Trophoblast cell (in vitro differentiated cells and primary cell): Measurements from ENCODE around the gene TMEM201.

ENCODE experiments used
- DNase-seq, 2 donors: peaks; one replicate each; pipeline ENCODE4 v3.0.0-alpha.2; 2016
- H2AFZ ChIP-seq: 2 replicates; pipeline ENCODE4 v1.6.1; 2013; ENCODE audit warnings: low read length, moderate library complexity, mild to moderate bottlenecking; ENCODE audit not compliant: insufficient read depth, poor library complexity
- H2AK5ac ChIP-seq: 2 replicates; pipeline ENCODE4 v1.6.1; 2013; ENCODE audit warnings: mild to moderate bottlenecking, low read length
- H2BK120ac ChIP-seq: 2 replicates; pipeline ENCODE4 v1.6.1; 2013; ENCODE audit warnings: low read length, mild to moderate bottlenecking, moderate library complexity; ENCODE audit not compliant: insufficient read depth, poor library complexity
- H2BK12ac ChIP-seq: 2 replicates; pipeline ENCODE4 v1.6.1; 2013; ENCODE audit warnings: mild to moderate bottlenecking, low read length, moderate library complexity
- H2BK5ac ChIP-seq: 2 replicates; pipeline ENCODE4 v1.6.1; 2013; ENCODE audit warnings: low read length, low read depth, moderate library complexity, mild to moderate bottlenecking; ENCODE audit not compliant: poor library complexity
- H3K14ac ChIP-seq: 2 replicates; pipeline ENCODE4 v1.6.1; 2013; ENCODE audit warnings: mild to moderate bottlenecking, low read length
- H3K18ac ChIP-seq: 2 replicates; pipeline ENCODE4 v1.6.1; 2013; ENCODE audit warnings: mild to moderate bottlenecking, low read length
- H3K23ac ChIP-seq: 2 replicates; pipeline ENCODE4 v1.6.1; 2013; ENCODE audit warnings: low read length
- H3K27ac ChIP-seq: 2 replicates; pipeline ENCODE4 v1.5.1; 2013; ENCODE audit warnings: low read depth, mild to moderate bottlenecking, inconsistent platforms, low read length, moderate library complexity
- H3K27me3 ChIP-seq: 2 replicates; pipeline ENCODE4 v1.6.1; 2013; ENCODE audit warnings: inconsistent platforms, mild to moderate bottlenecking, low read length, moderate library complexity; ENCODE audit not compliant: insufficient read depth
- H3K36me3 ChIP-seq, 2 experiments: 1 replicate in 1 of 2; 2 replicates in 1 of 2; pipeline ENCODE4 v1.6.1; 2013; ENCODE audit warnings: low read length in 2 of 2, mild to moderate bottlenecking in 2 of 2, moderate library complexity in 1 of 2; ENCODE audit not compliant: insufficient read depth in 2 of 2, control insufficient read depth in 1 of 2
- H3K4ac ChIP-seq: 2 replicates; pipeline ENCODE4 v1.6.1; 2013; ENCODE audit warnings: low read depth, mild to moderate bottlenecking, low read length, moderate library complexity
- H3K4me1 ChIP-seq, 2 experiments: 1 replicate in 1 of 2; 2 replicates in 1 of 2; pipeline ENCODE4 v1.6.1; 2013; ENCODE audit warnings: low read length in 2 of 2, mild to moderate bottlenecking in 2 of 2, moderate library complexity in 1 of 2; ENCODE audit not compliant: insufficient read depth in 2 of 2, control insufficient read depth in 1 of 2
- H3K4me2 ChIP-seq: 2 replicates; pipeline ENCODE4 v1.6.1; 2013; ENCODE audit warnings: inconsistent platforms, mild to moderate bottlenecking, low read length, moderate library complexity
- H3K4me3 ChIP-seq: 2 replicates; pipeline ENCODE4 v1.5.1; 2013; ENCODE audit warnings: mild to moderate bottlenecking, low read depth, low read length, inconsistent platforms
- H3K79me1 ChIP-seq: one replicate; pipeline ENCODE4 v1.6.1; 2013; ENCODE audit warnings: low read length
- H3K79me2 ChIP-seq: 2 replicates; pipeline ENCODE4 v1.6.1; 2013; ENCODE audit warnings: low read length, mild to moderate bottlenecking; ENCODE audit not compliant: control insufficient read depth, insufficient read depth, poor library complexity
- H3K9ac ChIP-seq: 2 replicates; pipeline ENCODE4 v1.6.1; 2013; ENCODE audit warnings: mild to moderate bottlenecking, low read length
- H3K9me3 ChIP-seq: 2 replicates; pipeline ENCODE4 v1.6.1; 2013; ENCODE audit warnings: low read depth, mild to moderate bottlenecking, control low read depth, inconsistent platforms, low read length; ENCODE audit not compliant: insufficient read depth
- H4K12ac ChIP-seq: 2 replicates; pipeline ENCODE4 v1.6.1; 2013; ENCODE audit warnings: low read depth, mild to moderate bottlenecking, low read length, moderate library complexity
- H4K8ac ChIP-seq: 2 replicates; pipeline ENCODE4 v1.6.1; 2013; ENCODE audit warnings: low read depth, mild to moderate bottlenecking, low read length, moderate library complexity
- H4K91ac ChIP-seq: one replicate; pipeline ENCODE4 v1.6.1; 2013; ENCODE audit warnings: low read depth, mild to moderate bottlenecking, low read length, moderate library complexity
- WGBS: extraction: QIAGEN DNeasy Blood & Tissue Kit; methylation state at CpG from one replicate; pipeline ENCODE4 v1.1.7; 2013; ENCODE audit warnings: missing lambda C conversion rate; ENCODE audit not compliant: insufficient read length, insufficient coverage; ENCODE audit errors: extremely low coverage; 5-methylcytosine and 5-hydroxymethylcytosine counted together

TMEM201 gene

DNA sequence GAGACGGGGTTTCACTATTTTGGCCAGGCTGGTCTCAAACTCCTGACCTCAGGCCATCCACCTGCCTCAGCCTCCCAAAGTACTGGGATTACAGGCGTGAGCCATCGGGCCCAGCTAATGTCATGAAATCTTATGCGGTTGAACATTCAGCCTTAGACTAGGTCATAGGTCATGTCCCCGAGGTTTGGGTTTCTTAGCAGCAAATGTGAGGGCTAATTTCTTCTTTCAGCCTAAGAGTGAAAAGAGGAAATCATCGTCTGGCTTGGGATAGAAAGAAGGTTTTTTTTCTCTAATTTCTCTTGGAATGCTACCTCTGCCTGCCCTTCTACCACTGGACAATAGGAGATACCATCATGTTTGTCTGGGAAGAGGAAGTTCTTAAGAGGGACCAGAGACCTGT is 44.8 kb downstream of the TMEM201 start:
- no CpG with 5 or more reads among the region's 6 CpGs for WGBS
- no peak overlapping the region for H3K23ac ChIP-seq
- no peak overlapping the region for H2BK5ac ChIP-seq
- no peaks in the 10 kb centered on the region for H3K4me1 ChIP-seq
- H3K9ac ChIP-seq = no peak overlapping the region
- no peak overlapping the region for H4K12ac ChIP-seq
- no peaks in the 10 kb centered on the region for H3K27me3 ChIP-seq
- H3K36me3 ChIP-seq = no peaks in the 10 kb centered on the region
- no peak overlapping the region for H3K27ac ChIP-seq
- H2AK5ac ChIP-seq = no peak overlapping the region
- H3K18ac ChIP-seq = no peak overlapping the region
- H3K79me1 ChIP-seq = no peaks in the 10 kb centered on the region
- no peak overlapping the region for H3K4ac ChIP-seq
- no peak overlapping the region for H3K4me2 ChIP-seq
- no peak overlapping the region for H3K14ac ChIP-seq
- no peak overlapping the region for H4K91ac ChIP-seq
- H4K8ac ChIP-seq = no peak overlapping the region
- no peak overlapping the region for H2AFZ ChIP-seq
- H3K79me2 ChIP-seq = no peaks in the 10 kb centered on the region
- H2BK12ac ChIP-seq = no peak overlapping the region
- DNase-seq = no peak
- H3K9me3 ChIP-seq = peaks cover 1% of the 10 kb centered on the region
- no peak overlapping the region for H2BK120ac ChIP-seq
- H3K4me3 ChIP-seq = no peak overlapping the region

- Histone ChIP-seq H3K27ac (no peak overlapping the region), H3K4ac (no peak overlapping the region), H4K91ac (no peak overlapping the region), H2BK5ac (no peak overlapping the region), H2AK5ac (no peak overlapping the region), H3K79me1 (no peaks in the 10 kb centered on the region), H3K4me1 (no peaks in the 10 kb centered on the region), H3K36me3 (no peaks in the 10 kb centered on the region), H3K9ac (no peak overlapping the region), H3K23ac (no peak overlapping the region), H3K79me2 (no peaks in the 10 kb centered on the region), H2BK12ac (no peak overlapping the region), H2AFZ (no peak overlapping the region), H3K9me3 (peaks cover 1% of the 10 kb centered on the region), H3K4me3 (no peak overlapping the region), H4K12ac (no peak overlapping the region), H3K14ac (no peak overlapping the region), H3K4me2 (no peak overlapping the region), H3K18ac (no peak overlapping the region), H4K8ac (no peak overlapping the region), H2BK120ac (no peak overlapping the region), H3K27me3 (no peaks in the 10 kb centered on the region)
- WGBS = no CpG with 5 or more reads among the region's 2 CpGs
- no peak for DNase-seq
These were observed 45.9 kb downstream of the TMEM201 start for GRCh38 chr1:9634582-9634981.

GRCh38 chr1:9639227-9639626 is 50.5 kb downstream of the TMEM201 start:
- H3K23ac ChIP-seq = no peak overlapping the region
- H2BK5ac ChIP-seq = no peak overlapping the region
- H4K12ac ChIP-seq = no peak overlapping the region
- H3K4me1 ChIP-seq = no peaks in the 10 kb centered on the region
- no peaks in the 10 kb centered on the region for H3K79me2 ChIP-seq
- no peak overlapping the region for H3K4me2 ChIP-seq
- H2AK5ac ChIP-seq = no peak overlapping the region
- no peak overlapping the region for H2BK12ac ChIP-seq
- no peak overlapping the region for H2BK120ac ChIP-seq
- H3K9ac ChIP-seq = no peak overlapping the region
- H3K79me1 ChIP-seq = no peaks in the 10 kb centered on the region
- no peak overlapping the region for H2AFZ ChIP-seq
- no peak overlapping the region for H3K27ac ChIP-seq
- no CpG with 5 or more reads among the region's 6 CpGs for WGBS
- no peak overlapping the region for H4K91ac ChIP-seq
- no peak overlapping the region for H4K8ac ChIP-seq
- H3K9me3 ChIP-seq = peaks cover 1% of the 10 kb centered on the region
- H3K18ac ChIP-seq = no peak overlapping the region
- no peak overlapping the region for H3K4ac ChIP-seq
- no peaks in the 10 kb centered on the region for H3K27me3 ChIP-seq
- H3K36me3 ChIP-seq = no peaks in the 10 kb centered on the region
- H3K14ac ChIP-seq = no peak overlapping the region
- no peak for DNase-seq
- H3K4me3 ChIP-seq = no peak overlapping the region

- Histone ChIP-seq H3K23ac (no peak overlapping the region), H3K27ac (no peak overlapping the region), H3K9me3 (no peaks in the 10 kb centered on the region), H2BK120ac (no peak overlapping the region), H3K4me1 (no peaks in the 10 kb centered on the region), H3K36me3 (no peaks in the 10 kb centered on the region), H3K4me3 (no peak overlapping the region), H4K91ac (no peak overlapping the region), H2BK12ac (no peak overlapping the region), H2AFZ (no peak overlapping the region), H3K4me2 (no peak overlapping the region), H3K79me2 (no peaks in the 10 kb centered on the region), H3K79me1 (no peaks in the 10 kb centered on the region), H2AK5ac (no peak overlapping the region), H4K12ac (no peak overlapping the region), H3K9ac (no peak overlapping the region), H3K27me3 (no peaks in the 10 kb centered on the region), H3K18ac (no peak overlapping the region), H3K4ac (no peak overlapping the region), H2BK5ac (no peak overlapping the region), H4K8ac (no peak overlapping the region), H3K14ac (no peak overlapping the region)
- WGBS = no CpG with 5 or more reads among the region's 8 CpGs
- no peak for DNase-seq
These were observed 54.9 kb downstream of the TMEM201 start for GRCh38 chr1:9643351-9644256.
